IPS-NIHi7 (cell line): ENCODE results near the gene FITM2.
"Not testable (repeated sequence)": the region's sequence is repeated elsewhere in the genome, so short reads cannot be mapped to it uniquely, and the experiment has no call there.

Experiments
- DNase-seq: peaks from one replicate; pipeline ENCODE4 v3.0.0; 2012; ENCODE audit warnings: mixed read lengths; ENCODE audit errors: extremely low spot score

FITM2 gene

GRCh38 chr20:44310664-44311639 is at the start of gene FITM2:
TSS of gene FITM2 (minus strand) at chr20:44311202. CDS start at chr20:44311148, 54 bp downstream.
- peak; percentile 99 for DNase-seq

- no peak for DNase-seq
Measured at GRCh38 chr20:44360221-44360620, 49.2 kb upstream of the FITM2 start.

- no peak for DNase-seq
Measured at GRCh38 chr20:44358776-44359175, 47.8 kb upstream of the FITM2 start.

GRCh38 chr20:44357555-44358125 is 46.6 kb upstream of the FITM2 start:
- DNase-seq = no peak

GRCh38 chr20:44357020-44357419 is 46.0 kb upstream of the FITM2 start:
- no peak for DNase-seq

GRCh38 chr20:44356353-44356723 is 45.3 kb upstream of the FITM2 start:
- DNase-seq = no peak

GRCh38 chr20:44355498-44356352 is 44.7 kb upstream of the FITM2 start, which contains the start of gene HNF4A:
TSS of gene HNF4A (plus strand) at chr20:44355699. CDS start at chr20:44355805, 106 bp downstream.
- no peak for DNase-seq

- DNase-seq = no peak
Measured at GRCh38 chr20:44354979-44355497, 44.0 kb upstream of the FITM2 start.

GRCh38 chr20:44350567-44350966 is 39.6 kb upstream of the FITM2 start:
- DNase-seq = no peak

GRCh38 chr20:44349349-44349748 is 38.3 kb upstream of the FITM2 start:
- DNase-seq = no peak

- DNase-seq = no peak
Measured at GRCh38 chr20:44348168-44348659, 37.2 kb upstream of the FITM2 start.

GRCh38 chr20:44345941-44346340 is 34.9 kb upstream of the FITM2 start:
- not testable (repeated sequence) for DNase-seq

GRCh38 chr20:44345147-44345546 is 34.1 kb upstream of the FITM2 start:
- DNase-seq = no peak

GRCh38 chr20:44344723-44345122 is 33.7 kb upstream of the FITM2 start:
- DNase-seq = no peak

GRCh38 chr20:44343162-44343675 is 32.2 kb upstream of the FITM2 start:
- DNase-seq = no peak

- DNase-seq = peak; percentile 3
Measured at GRCh38 chr20:44342248-44342647, 31.2 kb upstream of the FITM2 start.

- DNase-seq = peak; percentile 9
Measured at GRCh38 chr20:44336725-44337380, 25.9 kb upstream of the FITM2 start, which contains the start of gene R3HDML. TSS of gene R3HDML (plus strand) at chr20:44337043. CDS start at chr20:44337158, 115 bp downstream.

GRCh38 chr20:44336086-44336485 is 25.1 kb upstream of the FITM2 start:
- DNase-seq = peak; percentile 73

GRCh38 chr20:44335675-44336074 is 24.7 kb upstream of the FITM2 start:
- no peak for DNase-seq

GRCh38 chr20:44334709-44335108 is 23.7 kb upstream of the FITM2 start:
- DNase-seq = no peak

GRCh38 chr20:44334306-44334705 is 23.3 kb upstream of the FITM2 start:
- DNase-seq = no peak
